DND-41 (cell line): ENCODE results near the gene PTPRN2.

Experiments used
- EZH2 ChIP-seq: IDR thresholded peaks from 3 replicates; pipeline ENCODE4 v1.6.1; 2012; ENCODE audit warnings: borderline replicate concordance, low read depth, mild to moderate bottlenecking, moderate library complexity, low read length, inconsistent platforms; ENCODE audit not compliant: severe bottlenecking
- TF ChIP-seq, protein P1 (sequence below): IDR thresholded peaks from 2 replicates; pipeline ENCODE4 v1.5.1; 2012; ENCODE audit warnings: borderline replicate concordance, low read length, moderate library complexity, mild to moderate bottlenecking; ENCODE audit not compliant: poor library complexity, severe bottlenecking; ENCODE audit errors: extremely low read depth

DNA sequence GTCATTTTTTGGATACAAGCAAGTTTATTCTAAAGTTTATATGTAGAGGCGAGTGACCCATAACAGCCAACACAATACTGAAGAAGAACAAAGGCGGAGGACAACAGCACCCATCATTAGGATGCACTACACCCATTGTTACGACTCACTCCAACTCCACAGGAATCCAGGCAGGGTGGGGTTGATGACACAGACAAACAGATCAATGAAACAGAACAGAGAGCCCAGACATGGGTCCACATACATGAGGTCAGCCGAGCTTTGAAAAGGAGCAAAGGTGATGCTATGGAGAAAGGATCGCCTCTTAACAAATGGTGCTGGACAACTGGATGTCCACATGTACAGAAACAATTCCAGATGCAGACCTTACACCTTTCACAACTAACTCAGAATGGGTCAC, 426.4 kb downstream of the PTPRN2 start:
- TF ChIP-seq, protein P1, sequence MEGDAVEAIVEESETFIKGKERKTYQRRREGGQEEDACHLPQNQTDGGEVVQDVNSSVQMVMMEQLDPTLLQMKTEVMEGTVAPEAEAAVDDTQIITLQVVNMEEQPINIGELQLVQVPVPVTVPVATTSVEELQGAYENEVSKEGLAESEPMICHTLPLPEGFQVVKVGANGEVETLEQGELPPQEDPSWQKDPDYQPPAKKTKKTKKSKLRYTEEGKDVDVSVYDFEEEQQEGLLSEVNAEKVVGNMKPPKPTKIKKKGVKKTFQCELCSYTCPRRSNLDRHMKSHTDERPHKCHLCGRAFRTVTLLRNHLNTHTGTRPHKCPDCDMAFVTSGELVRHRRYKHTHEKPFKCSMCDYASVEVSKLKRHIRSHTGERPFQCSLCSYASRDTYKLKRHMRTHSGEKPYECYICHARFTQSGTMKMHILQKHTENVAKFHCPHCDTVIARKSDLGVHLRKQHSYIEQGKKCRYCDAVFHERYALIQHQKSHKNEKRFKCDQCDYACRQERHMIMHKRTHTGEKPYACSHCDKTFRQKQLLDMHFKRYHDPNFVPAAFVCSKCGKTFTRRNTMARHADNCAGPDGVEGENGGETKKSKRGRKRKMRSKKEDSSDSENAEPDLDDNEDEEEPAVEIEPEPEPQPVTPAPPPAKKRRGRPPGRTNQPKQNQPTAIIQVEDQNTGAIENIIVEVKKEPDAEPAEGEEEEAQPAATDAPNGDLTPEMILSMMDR, result no peak
- no peak for TF ChIP-seq EZH2
